ENCODE results near the gene PLXNB1. TPM values are rescaled to one million over a fixed set of nuclear protein-coding genes. Genes with fewer than 3 reads are reported as not detected.

Gene PLXNB1
- total RNA-seq, 1 donor from 2014 or later = 106 TPM

GRCh38 chr3:48451270-48451669 is 21.4 kb upstream of the PLXNB1 start:
- no peak for DNase-seq (ENCODE audit: low read depth)
- H3K4me3 ChIP-seq (ENCODE audit: low read depth, low read length) = no peak overlapping the region
- TF ChIP-seq CTCF (conservative IDR thresholded peaks at IDR 0.05; ENCODE audit: low read depth, low read length) = no peak

- TF ChIP-seq CTCF (conservative IDR thresholded peaks at IDR 0.05; ENCODE audit: low read depth, low read length) = no peak
- H3K4me3 ChIP-seq (ENCODE audit: low read depth, low read length) = peak within 1 kb of the TSS; percentile 87
- DNase-seq (ENCODE audit: low read depth) = no peak
These were observed 16.7 kb upstream of the PLXNB1 start, which contains the start of gene ATRIP for GRCh38 chr3:48446425-48447193. Gene ATRIP (plus strand): TSS chr3:48446737. CDS start chr3:48446846, 109 bp downstream.

- H3K4me3 ChIP-seq (ENCODE audit: low read depth, low read length) = peak overlapping the region; percentile 87
- no peak for DNase-seq (ENCODE audit: low read depth)
- TF ChIP-seq CTCF (conservative IDR thresholded peaks at IDR 0.05; ENCODE audit: low read depth, low read length) = no peak
These were observed 16.1 kb upstream of the PLXNB1 start for GRCh38 chr3:48446043-48446424.

GRCh38 chr3:48445277-48445882 is 15.5 kb upstream of the PLXNB1 start:
- DNase-seq (ENCODE audit: low read depth) = no peak
- no peak for TF ChIP-seq CTCF (conservative IDR thresholded peaks at IDR 0.05; ENCODE audit: low read depth, low read length)
- H3K4me3 ChIP-seq (ENCODE audit: low read depth, low read length) = peak overlapping the region; percentile 87

GRCh38 chr3:48441940-48442339 is 12.1 kb upstream of the PLXNB1 start:
- DNase-seq (ENCODE audit: low read depth) = no peak
- peak overlapping the region; percentile 77 for H3K4me3 ChIP-seq (ENCODE audit: low read depth, low read length)
- no peak for TF ChIP-seq CTCF (conservative IDR thresholded peaks at IDR 0.05; ENCODE audit: low read depth, low read length)

GRCh38 chr3:48440590-48440958 is 10.7 kb upstream of the PLXNB1 start:
- TF ChIP-seq CTCF (conservative IDR thresholded peaks at IDR 0.05; ENCODE audit: low read depth, low read length) = no peak
- peak overlapping the region; percentile 77 for H3K4me3 ChIP-seq (ENCODE audit: low read depth, low read length)
- no peak for DNase-seq (ENCODE audit: low read depth)
